ENCODE data around the gene RRH. TPM values are rescaled to one million over a fixed set of nuclear protein-coding genes. Genes with fewer than 3 reads are reported as not detected.

The RRH gene
- not detected in 2 replicates for total RNA-seq

GRCh38 chr4:109827672-109828071 lies at the start of gene RRH:
RRH (plus strand) TSS chr4:109827972; CDS start chr4:109828028, 56 bp downstream.

GRCh38 chr4:109801895-109802319 lies 25.9 kb upstream of the RRH start, which contains the start of gene CFI:
CFI (minus strand) TSS chr4:109801999; CDS start chr4:109801971, 28 bp downstream.

GRCh38 chr4:109815151-109816081 lies 12.4 kb upstream of the RRH start, which contains the start of gene GAR1:
GAR1 (plus strand) TSS chr4:109815762; CDS start chr4:109816165, 403 bp downstream.

GRCh38 chr4:109847896-109848442 lies 20.2 kb downstream of the RRH start, which contains the start of gene LRIT3:
LRIT3 (plus strand) TSS chr4:109848107; CDS start chr4:109848202, 95 bp downstream.

Other genes with a start within 250 kb of the RRH start
- 44.2 and 59.6 TPM in 2 replicates for gene CASP6, start 124.5 kb upstream of the RRH start, total RNA-seq
- gene PLA2G12A, start 97.9 kb upstream of the RRH start, total RNA-seq: 9.3 and 9.5 TPM in 2 replicates
- gene CFI, start 26.0 kb upstream of the RRH start, total RNA-seq: 27.3 and 45.5 TPM in 2 replicates
- gene GAR1, start 12.2 kb upstream of the RRH start, total RNA-seq: 2.7 and 3.7 TPM in 2 replicates
- not detected in 2 replicates for gene LRIT3, start 20.1 kb downstream of the RRH start, total RNA-seq
- gene EGF, start 84.9 kb downstream of the RRH start, total RNA-seq: 0.09 and 0.33 TPM in 2 replicates